HG03175 (cell line): ENCODE data around the gene EIF3K.

Experiments
- ATAC-seq: cut with Tn5 transposase; IDR thresholded peaks from one replicate; pipeline ENCODE4 v1.9.1; 2021; ENCODE audit warnings: mild to moderate bottlenecking, moderate library complexity; ENCODE audit not compliant: unreplicated experiment

The EIF3K gene

GRCh38 chr19:38665219-38665931 lies 46.4 kb downstream of the EIF3K start:
- no peak for ATAC-seq

- no peak for ATAC-seq
Measured at GRCh38 chr19:38665950-38666662, 47.1 kb downstream of the EIF3K start.

- ATAC-seq = no peak
Measured at GRCh38 chr19:38666663-38667511, 47.9 kb downstream of the EIF3K start.

- no peak for ATAC-seq
Measured at GRCh38 chr19:38667661-38668171, 48.7 kb downstream of the EIF3K start.

GRCh38 chr19:38669552-38669951 lies 50.6 kb downstream of the EIF3K start:
- ATAC-seq = no peak

- ATAC-seq = no peak
Measured at GRCh38 chr19:38670921-38671398, 52.0 kb downstream of the EIF3K start.

- ATAC-seq = no peak
Measured at GRCh38 chr19:38671654-38672053, 52.7 kb downstream of the EIF3K start.

- ATAC-seq = no peak
Measured at GRCh38 chr19:38673030-38673429, 54.0 kb downstream of the EIF3K start.

GRCh38 chr19:38674388-38675171 lies 55.6 kb downstream of the EIF3K start:
- no peak for ATAC-seq

GRCh38 chr19:38675611-38676010 lies 56.6 kb downstream of the EIF3K start:
- ATAC-seq = no peak

- ATAC-seq = no peak
Measured at GRCh38 chr19:38676023-38676877, 57.3 kb downstream of the EIF3K start.

- ATAC-seq = no peak
Measured at GRCh38 chr19:38676878-38677646, 58.1 kb downstream of the EIF3K start.

- no peak for ATAC-seq
Measured at GRCh38 chr19:38678217-38678890, 59.4 kb downstream of the EIF3K start.

GRCh38 chr19:38678891-38679494 lies 60.0 kb downstream of the EIF3K start:
- no peak for ATAC-seq

GRCh38 chr19:38679839-38680238 lies 60.9 kb downstream of the EIF3K start:
- no peak for ATAC-seq

GRCh38 chr19:38682195-38682867 lies 63.3 kb downstream of the EIF3K start:
- no peak for ATAC-seq

- no peak for ATAC-seq
Measured at GRCh38 chr19:38682872-38683392, 63.9 kb downstream of the EIF3K start.
